Measurements from ENCODE around the gene SLC4A3.
"Not testable (repeated sequence)": the region's sequence is repeated elsewhere in the genome, so short reads cannot be mapped to it uniquely, and the experiment has no call there.

The SLC4A3 gene

GRCh38 chr2:219681694-219682300 is 54.4 kb downstream of the SLC4A3 start:
- H3K27me3 ChIP-seq (ENCODE audit: insufficient read depth, low read length) = peaks cover 4% of the 10 kb centered on the region; the same call in 1 of the 2 replicates
- H3F3A ChIP-seq (ENCODE audit: insufficient read depth, low read length) = no peaks in the 10 kb centered on the region
- H3K9me3 ChIP-seq (ENCODE audit: low read length) = no peaks in the 10 kb centered on the region
- H3K4me2 ChIP-seq (ENCODE audit: low read length) = no peak overlapping the region
- TF ChIP-seq EZH2 (IDR thresholded peaks at IDR 0.05; ENCODE audit: borderline replicate concordance, low read length) = no peak
- TF ChIP-seq, protein P1, sequence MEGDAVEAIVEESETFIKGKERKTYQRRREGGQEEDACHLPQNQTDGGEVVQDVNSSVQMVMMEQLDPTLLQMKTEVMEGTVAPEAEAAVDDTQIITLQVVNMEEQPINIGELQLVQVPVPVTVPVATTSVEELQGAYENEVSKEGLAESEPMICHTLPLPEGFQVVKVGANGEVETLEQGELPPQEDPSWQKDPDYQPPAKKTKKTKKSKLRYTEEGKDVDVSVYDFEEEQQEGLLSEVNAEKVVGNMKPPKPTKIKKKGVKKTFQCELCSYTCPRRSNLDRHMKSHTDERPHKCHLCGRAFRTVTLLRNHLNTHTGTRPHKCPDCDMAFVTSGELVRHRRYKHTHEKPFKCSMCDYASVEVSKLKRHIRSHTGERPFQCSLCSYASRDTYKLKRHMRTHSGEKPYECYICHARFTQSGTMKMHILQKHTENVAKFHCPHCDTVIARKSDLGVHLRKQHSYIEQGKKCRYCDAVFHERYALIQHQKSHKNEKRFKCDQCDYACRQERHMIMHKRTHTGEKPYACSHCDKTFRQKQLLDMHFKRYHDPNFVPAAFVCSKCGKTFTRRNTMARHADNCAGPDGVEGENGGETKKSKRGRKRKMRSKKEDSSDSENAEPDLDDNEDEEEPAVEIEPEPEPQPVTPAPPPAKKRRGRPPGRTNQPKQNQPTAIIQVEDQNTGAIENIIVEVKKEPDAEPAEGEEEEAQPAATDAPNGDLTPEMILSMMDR (IDR thresholded peaks at IDR 0.05; ENCODE audit: low read length) = no peak
- no peaks in the 10 kb centered on the region for H3K36me3 ChIP-seq (ENCODE audit: insufficient read depth, low read length)
- no peak overlapping the region for H3K27ac ChIP-seq (ENCODE audit: low read depth, low read length, poor library complexity, severe bottlenecking)
- H4K20me1 ChIP-seq (ENCODE audit: insufficient read depth, low read length) = no peaks in the 10 kb centered on the region
- no peak overlapping the region for H3K4me3 ChIP-seq (ENCODE audit: low read depth, low read length, poor library complexity, severe bottlenecking)
- H3K9me2 ChIP-seq (ENCODE audit: low read depth, low read length) = no peaks in the 10 kb centered on the region
- H3K79me2 ChIP-seq (ENCODE audit: insufficient read depth, low read length) = no peaks in the 10 kb centered on the region
- peaks cover 6% of the 10 kb centered on the region for H3K4me1 ChIP-seq (ENCODE audit: insufficient read depth, low read length, severe bottlenecking)
- no peak overlapping the region for H2AFZ ChIP-seq (ENCODE audit: low read length)
- H3K9ac ChIP-seq (ENCODE audit: low read length) = no peak overlapping the region

DNA sequence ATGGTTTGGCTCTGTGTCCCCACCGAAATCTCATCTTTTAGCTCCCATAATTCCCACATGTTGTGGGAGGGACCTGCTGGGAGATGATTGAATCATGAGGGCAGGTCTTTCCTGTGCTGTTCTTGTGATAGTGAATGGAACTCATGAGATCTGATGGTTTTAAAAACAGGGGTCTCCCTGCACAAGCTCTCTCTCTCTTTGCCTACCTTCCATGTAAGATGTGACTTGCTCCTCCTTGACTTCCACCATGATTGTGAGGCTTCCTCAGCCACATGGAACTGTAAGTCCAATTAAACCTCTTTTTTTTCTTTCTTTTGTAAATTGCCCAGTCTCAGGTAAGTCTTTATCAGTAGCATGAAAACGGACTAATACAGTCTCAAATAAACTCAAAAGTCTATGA is 56.0 kb downstream of the SLC4A3 start:
- not testable (repeated sequence) for H3K4me1 ChIP-seq (ENCODE audit: insufficient read depth, low read length, severe bottlenecking); H3F3A ChIP-seq (ENCODE audit: insufficient read depth, low read length); H4K20me1 ChIP-seq (ENCODE audit: insufficient read depth, low read length)

DNA sequence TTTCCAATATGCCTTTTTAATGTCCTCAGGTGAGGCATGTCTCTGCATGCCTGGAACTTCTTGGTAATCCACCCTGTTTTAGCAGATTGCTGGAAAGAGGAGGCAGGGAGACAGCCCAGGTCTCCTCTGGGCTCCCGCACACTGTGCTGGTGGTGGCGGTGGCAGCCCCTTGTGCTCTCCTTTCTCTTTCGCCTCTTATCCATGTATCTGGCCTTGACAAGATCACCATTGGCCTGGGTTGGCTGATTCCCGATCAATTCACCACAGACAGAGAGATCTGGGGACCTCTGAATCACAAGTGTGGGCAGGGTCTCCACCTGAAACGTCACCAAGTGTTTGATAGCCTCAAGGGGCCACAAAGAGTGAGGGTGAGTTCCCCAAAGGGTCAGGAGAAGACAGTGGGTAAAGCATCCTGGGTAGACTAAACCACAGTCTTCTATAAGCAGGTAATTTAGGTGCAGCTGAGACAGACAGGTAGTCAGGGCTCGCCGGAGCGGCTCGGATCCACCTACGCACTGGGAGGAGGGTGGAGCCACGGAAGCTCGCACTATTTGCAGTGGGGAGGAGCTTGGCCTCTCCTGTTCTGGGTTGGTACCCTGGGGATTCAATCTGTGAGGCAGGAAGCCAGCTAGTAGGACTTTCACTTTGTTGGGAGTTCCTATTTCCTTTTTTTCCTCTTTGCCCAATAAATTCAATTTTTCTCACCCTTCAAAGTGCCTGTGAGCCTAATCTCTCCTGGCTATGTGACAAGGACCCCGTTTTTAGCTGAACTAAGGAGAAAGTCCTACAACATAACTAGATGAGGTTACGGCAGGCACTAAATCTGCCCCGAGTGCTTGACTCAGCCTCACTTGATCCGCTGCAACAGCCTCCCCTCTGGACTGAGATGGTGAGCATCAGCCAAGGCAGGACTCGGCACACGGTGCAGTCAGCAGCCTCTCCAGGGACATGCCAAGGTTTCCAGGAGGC is 57.6 kb downstream of the SLC4A3 start:
- H3K4me3 ChIP-seq (ENCODE audit: low read depth, low read length, poor library complexity, severe bottlenecking) = peak overlapping the region; percentile 44

More for the DNA sequence above, 56.0 kb downstream of the SLC4A3 start:
- not testable (repeated sequence) for H3K27me3 ChIP-seq (ENCODE audit: insufficient read depth, low read length); H3K9ac ChIP-seq (ENCODE audit: low read length); H3K9me2 ChIP-seq (ENCODE audit: low read depth, low read length); H3K4me3 ChIP-seq (ENCODE audit: low read depth, low read length, poor library complexity, severe bottlenecking); H3K9me3 ChIP-seq (ENCODE audit: low read length); H3K36me3 ChIP-seq (ENCODE audit: insufficient read depth, low read length); H3K27ac ChIP-seq (ENCODE audit: low read depth, low read length, poor library complexity, severe bottlenecking); H3K4me2 ChIP-seq (ENCODE audit: low read length); H3K79me2 ChIP-seq (ENCODE audit: insufficient read depth, low read length); H2AFZ ChIP-seq (ENCODE audit: low read length)

More for the DNA sequence above, 57.6 kb downstream of the SLC4A3 start:
- Histone ChIP-seq H3K27me3 (ENCODE audit: insufficient read depth, low read length) (peaks cover 4% of the 10 kb centered on the region; the same call in 1 of the 2 replicates), H3K27ac (ENCODE audit: low read depth, low read length, poor library complexity, severe bottlenecking) (no peak overlapping the region), H3K9me3 (ENCODE audit: low read length) (no peaks in the 10 kb centered on the region), H3F3A (ENCODE audit: insufficient read depth, low read length) (no peaks in the 10 kb centered on the region), H3K4me2 (ENCODE audit: low read length) (peak overlapping the region; percentile 41), H3K9me2 (ENCODE audit: low read depth, low read length) (no peaks in the 10 kb centered on the region), H2AFZ (ENCODE audit: low read length) (no peak overlapping the region), H3K9ac (ENCODE audit: low read length) (no peak overlapping the region; the same call in 1 of the 2 replicates), H3K36me3 (ENCODE audit: insufficient read depth, low read length) (no peaks in the 10 kb centered on the region), H3K79me2 (ENCODE audit: insufficient read depth, low read length) (no peaks in the 10 kb centered on the region), H4K20me1 (ENCODE audit: insufficient read depth, low read length) (no peaks in the 10 kb centered on the region), H3K4me1 (ENCODE audit: insufficient read depth, low read length, severe bottlenecking) (peaks cover 6% of the 10 kb centered on the region)
- TF ChIP-seq EZH2 (IDR thresholded peaks at IDR 0.05; ENCODE audit: borderline replicate concordance, low read length) = no peak
- TF ChIP-seq, protein P1 (IDR thresholded peaks at IDR 0.05; ENCODE audit: low read length) = no peak

Data from OCI-LY1 (cell line).